ENCODE measurements around the gene FIZ1. TPM values are rescaled to one million over a fixed set of nuclear protein-coding genes. Genes with fewer than 3 reads are reported as not detected.

The FIZ1 gene
- total and polyA plus RNA-seq, 2 of the 4 experiments (the other 2 are of a cell fraction), result 1.3 to 5.9 TPM

GRCh38 chr19:55637534-55637933 lies 38.2 kb upstream of the FIZ1 start:
- Histone ChIP-seq H2AK5ac (ENCODE audit: low read depth, low read length) (no peak overlapping the region), H2AK9ac (replicated peaks; ENCODE audit: low read depth, low read length, poor library complexity) (no peak overlapping the region), H3K4me2 (ENCODE audit: low read depth, low read length) (no peak overlapping the region), H4K8ac (ENCODE audit: low read depth in 2 of 2, low read length in 2 of 2) (no peak overlapping the region), H3K4me3 (ENCODE audit: insufficient read depth, low read depth, low read length) (no peak overlapping the region), H3K27ac (ENCODE audit: insufficient read depth, low read length) (no peak overlapping the region), H3K14ac (replicated peaks; ENCODE audit: low read depth, low read length) (no peak overlapping the region), H4K91ac (ENCODE audit: insufficient read depth, low read depth, low read length) (no peak overlapping the region), H2BK15ac (ENCODE audit: low read depth, low read length) (no peak overlapping the region), H4K5ac (ENCODE audit: low read depth, low read length) (no peak overlapping the region), H3K18ac (ENCODE audit: low read depth, low read length) (no peak overlapping the region), H3K9me1 (ENCODE audit: insufficient read depth, low read length) (peaks cover 18% of the 10 kb centered on the region), H3K56ac (ENCODE audit: extremely low read depth, insufficient read depth, low read length) (no peak overlapping the region), H3K9me3 (ENCODE audit: control insufficient read depth, insufficient read depth, low read length) (no peaks in the 10 kb centered on the region), H2BK5ac (ENCODE audit: low read depth, low read length, poor library complexity, severe bottlenecking) (no peak overlapping the region), H3K4ac (ENCODE audit: low read depth, low read length) (no peak overlapping the region), H4K20me1 (ENCODE audit: insufficient read depth, low read length) (0 out of 2 replicates have a peak, but pooled peaks cover 9% of the 10 kb centered on the region), H2AFZ (replicated peaks; ENCODE audit: low read length, poor library complexity) (no peak overlapping the region), H3K9ac (ENCODE audit: low read depth, low read length) (no peak overlapping the region), H3K23ac (ENCODE audit: low read depth, low read length) (no peak overlapping the region), H3K79me1 (ENCODE audit: low read depth in 1 of 2, low read length in 2 of 2) (peaks cover 31 to 72% of the 10 kb centered on the region in 2 experiments), H3K27me3 (ENCODE audit: control insufficient read depth, insufficient read depth, low read length) (no peaks in the 10 kb centered on the region), H2BK120ac (ENCODE audit: low read depth, low read length) (no peak overlapping the region), H3K4me1 (ENCODE audit: control insufficient read depth, insufficient read depth, low read length) (peaks cover 11% of the 10 kb centered on the region), H2BK20ac (ENCODE audit: low read depth, low read length) (no peak overlapping the region), H3K36me3 (ENCODE audit: control insufficient read depth, insufficient read depth, low read length) (peaks cover 4% of the 10 kb centered on the region; the same call in 1 of the 2 replicates)
- ChIA-PET CTCF (interaction anchor here (1.6 kb wide), 1 partner anchor 17 kb away, joined by 4 read pairs; no protein-coding TSS in a partner anchor), POLR2A (ENCODE audit: unreplicated experiment) (interaction anchor here (0.5 to 1.1 kb wide), 2 partner anchors 31 to 693 kb away, joined by 3 to 4 read pairs; no protein-coding TSS in a partner anchor)
- no peak for ATAC-seq (ENCODE audit: low read depth)
- intact Hi-C loops (cut with micrococcal nuclease), result loop anchor here (10.0 kb wide), 1 partner anchor 427 kb away; no protein-coding TSS in a partner anchor
- dilution Hi-C loops (cut with HindIII; ENCODE audit: low sequenced_read_pairs, unreplicated experiment), result no loop called here
- in situ Hi-C loops (cut with MboI; ENCODE audit: low sequenced_read_pairs), result loop anchor here (25.0 kb wide), 2 partner anchors 350 to 525 kb away; partner anchors contain the start of genes BRSK1, HSPBP1 and PPP1R12C
- no TSS peak for BruUV-seq (replicated peaks)
- 93% methylated on average over 8 of the region's 11 CpGs; no CpG with 5 or more reads in 1 of the 2 experiments for WGBS, 2 experiments (ENCODE audit: extremely low coverage in 2 of 2, insufficient read length in 1 of 2)
- TF ChIP-seq MAFK (IDR thresholded peaks at IDR 0.05; ENCODE audit: low read depth, low read length) (no peak), CTCF (conservative IDR thresholded peaks at IDR 0.05; ENCODE audit: low read depth, low read length) (no peak), NFE2L2 (IDR thresholded peaks at IDR 0.05; ENCODE audit: low read depth, low read length) (no peak), BHLHE40 (IDR thresholded peaks at IDR 0.05; ENCODE audit: low read depth, low read length) (no peak), MAZ (IDR thresholded peaks at IDR 0.05; ENCODE audit: borderline replicate concordance, low read depth, low read length) (no peak), RFX5 (IDR thresholded peaks at IDR 0.05; ENCODE audit: low read depth, low read length) (no peak), FOS (IDR thresholded peaks at IDR 0.05; ENCODE audit: low read depth, low read length) (no peak), MXI1 (IDR thresholded peaks at IDR 0.05; ENCODE audit: borderline replicate concordance, low read depth, low read length) (no peak), SMC3 (IDR thresholded peaks at IDR 0.05; ENCODE audit: low read depth, low read length) (no peak), POLR2A (IDR thresholded peaks at IDR 0.05; ENCODE audit: low read depth, low read length) (no peak), CEBPB (IDR thresholded peaks at IDR 0.05; ENCODE audit: low read depth, low read length) (no peak), RAD21 (IDR thresholded peaks at IDR 0.05; ENCODE audit: low read length) (no peak), RCOR1 (IDR thresholded peaks at IDR 0.05; ENCODE audit: insufficient replicate concordance, low read length) (no peak), CHD1 (IDR thresholded peaks at IDR 0.05; ENCODE audit: low read depth, low read length) (no peak)
- TF ChIP-seq, protein P1, sequence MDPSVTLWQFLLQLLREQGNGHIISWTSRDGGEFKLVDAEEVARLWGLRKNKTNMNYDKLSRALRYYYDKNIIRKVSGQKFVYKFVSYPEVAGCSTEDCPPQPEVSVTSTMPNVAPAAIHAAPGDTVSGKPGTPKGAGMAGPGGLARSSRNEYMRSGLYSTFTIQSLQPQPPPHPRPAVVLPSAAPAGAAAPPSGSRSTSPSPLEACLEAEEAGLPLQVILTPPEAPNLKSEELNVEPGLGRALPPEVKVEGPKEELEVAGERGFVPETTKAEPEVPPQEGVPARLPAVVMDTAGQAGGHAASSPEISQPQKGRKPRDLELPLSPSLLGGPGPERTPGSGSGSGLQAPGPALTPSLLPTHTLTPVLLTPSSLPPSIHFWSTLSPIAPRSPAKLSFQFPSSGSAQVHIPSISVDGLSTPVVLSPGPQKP (IDR thresholded peaks at IDR 0.05; ENCODE audit: borderline replicate concordance, low read depth, low read length), result no peak
- TF ChIP-seq, protein P2, sequence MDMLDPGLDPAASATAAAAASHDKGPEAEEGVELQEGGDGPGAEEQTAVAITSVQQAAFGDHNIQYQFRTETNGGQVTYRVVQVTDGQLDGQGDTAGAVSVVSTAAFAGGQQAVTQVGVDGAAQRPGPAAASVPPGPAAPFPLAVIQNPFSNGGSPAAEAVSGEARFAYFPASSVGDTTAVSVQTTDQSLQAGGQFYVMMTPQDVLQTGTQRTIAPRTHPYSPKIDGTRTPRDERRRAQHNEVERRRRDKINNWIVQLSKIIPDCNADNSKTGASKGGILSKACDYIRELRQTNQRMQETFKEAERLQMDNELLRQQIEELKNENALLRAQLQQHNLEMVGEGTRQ (IDR thresholded peaks at IDR 0.05; ENCODE audit: low read depth, low read length), result no peak
- DNase-seq, result no peak
